ENCODE results near the gene MAP2.

Gene MAP2

DNA sequence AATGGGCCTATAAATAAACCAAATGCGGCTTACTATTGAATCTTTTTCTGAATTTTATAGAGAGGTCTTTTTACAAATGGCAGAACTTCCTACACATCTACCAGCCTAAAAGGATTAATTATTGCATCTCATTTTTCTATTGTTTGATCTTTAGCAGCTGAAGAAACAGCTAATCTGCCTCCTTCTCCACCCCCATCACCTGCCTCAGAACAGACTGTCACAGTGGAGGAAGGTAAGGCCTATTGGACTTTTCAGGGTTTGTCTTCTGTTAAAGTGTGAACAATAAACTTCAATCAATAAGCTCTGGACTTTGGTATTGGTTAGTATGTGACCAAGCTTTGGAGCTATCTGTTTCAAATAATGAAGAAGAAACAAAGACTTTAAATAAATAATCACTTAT lies 256.7 kb downstream of the MAP2 start:
- no peak for DNase-seq
- no peak overlapping the region for H3K14ac ChIP-seq (ENCODE audit: low read length in 2 of 2)
- no peak overlapping the region for H2AK5ac ChIP-seq (ENCODE audit: low read length, severe bottlenecking)
- H2BK12ac ChIP-seq (ENCODE audit: low read length in 2 of 2), result no peak overlapping the region
- H3K23ac ChIP-seq (ENCODE audit: low read length in 2 of 2), result no peak overlapping the region
- H4K8ac ChIP-seq (ENCODE audit: low read length), result no peak overlapping the region
- H3K4me3 ChIP-seq (ENCODE audit: insufficient read depth in 1 of 2, low read depth in 1 of 2, low read length in 2 of 2), result no peak overlapping the region
- no peak overlapping the region for H3K4me2 ChIP-seq (ENCODE audit: low read length, poor library complexity, severe bottlenecking)
- no CpG with 5 or more reads among the region's 1 CpG for WGBS
- H3K18ac ChIP-seq (ENCODE audit: low read depth in 1 of 2, low read length in 2 of 2), result no peak overlapping the region
- no peak overlapping the region for H4K91ac ChIP-seq (ENCODE audit: low read length)
- H2BK15ac ChIP-seq (ENCODE audit: low read depth, poor library complexity, severe bottlenecking), result no peak overlapping the region
- no peak overlapping the region for H3K27ac ChIP-seq (ENCODE audit: low read length, poor library complexity, severe bottlenecking)
- no peaks in the 10 kb centered on the region for H3K9me3 ChIP-seq (ENCODE audit: control insufficient read depth, low read length)
- H2BK5ac ChIP-seq (ENCODE audit: low read depth, low read length, poor library complexity, severe bottlenecking), result no peak overlapping the region
- no peak overlapping the region for H2BK120ac ChIP-seq (ENCODE audit: low read depth, low read length)
- H2AFZ ChIP-seq (ENCODE audit: low read depth, low read length), result no peak overlapping the region
- H3K4ac ChIP-seq (ENCODE audit: low read depth in 1 of 2, low read length in 2 of 2), result no peak overlapping the region
- H3K36me3 ChIP-seq (ENCODE audit: control insufficient read depth in 1 of 2, insufficient read depth in 2 of 2, low read depth in 1 of 2, low read length in 2 of 2), result no peaks in the 10 kb centered on the region
- no peak overlapping the region for H3K9ac ChIP-seq (ENCODE audit: low read length)
- H3K79me1 ChIP-seq (replicated peaks; ENCODE audit: low read length, poor library complexity, severe bottlenecking), result no peaks in the 10 kb centered on the region
- H3K27me3 ChIP-seq (ENCODE audit: control insufficient read depth in 1 of 2, insufficient read depth in 1 of 2, low read length in 2 of 2), result no peaks in the 10 kb centered on the region
- H3K4me1 ChIP-seq (ENCODE audit: control insufficient read depth, insufficient read depth, low read depth, low read length), result no peaks in the 10 kb centered on the region

DNA sequence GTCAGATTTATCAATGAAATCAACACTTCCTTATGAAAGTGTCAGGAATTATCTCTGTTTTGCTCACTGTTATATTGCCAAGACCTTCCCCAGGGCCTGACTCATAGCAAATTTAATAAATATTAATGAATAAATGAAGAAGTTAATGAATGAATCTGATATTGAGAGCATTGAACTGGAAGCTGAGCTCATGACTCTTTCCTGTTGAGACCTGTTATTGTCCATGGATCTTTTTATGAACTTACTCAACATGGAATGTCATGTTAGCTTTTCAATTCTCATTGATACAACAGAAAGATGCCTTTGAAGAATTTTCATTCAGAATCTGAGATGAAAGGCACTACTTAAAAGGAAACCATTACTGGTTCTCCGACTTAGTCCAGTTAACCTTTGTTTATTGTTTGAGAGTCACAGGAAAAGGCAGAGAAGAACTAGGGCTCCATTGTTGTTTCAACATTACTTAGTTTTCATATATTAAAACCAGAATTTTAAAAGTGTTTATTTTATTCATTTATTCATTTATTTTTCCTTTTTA lies 257.4 kb downstream of the MAP2 start:
- Histone ChIP-seq H2BK15ac (ENCODE audit: low read depth, poor library complexity, severe bottlenecking) (no peak overlapping the region), H3K9ac (ENCODE audit: low read length) (no peak overlapping the region), H3K36me3 (ENCODE audit: control insufficient read depth in 1 of 2, insufficient read depth in 2 of 2, low read depth in 1 of 2, low read length in 2 of 2) (no peaks in the 10 kb centered on the region), H3K9me3 (ENCODE audit: control insufficient read depth, low read length) (no peaks in the 10 kb centered on the region), H3K27ac (ENCODE audit: low read length, poor library complexity, severe bottlenecking) (no peak overlapping the region), H2BK120ac (ENCODE audit: low read depth, low read length) (no peak overlapping the region), H3K27me3 (ENCODE audit: control insufficient read depth in 1 of 2, insufficient read depth in 1 of 2, low read length in 2 of 2) (no peaks in the 10 kb centered on the region), H2AFZ (ENCODE audit: low read depth, low read length) (no peak overlapping the region), H4K91ac (ENCODE audit: low read length) (no peak overlapping the region), H3K14ac (ENCODE audit: low read length in 2 of 2) (no peak overlapping the region), H3K79me1 (replicated peaks; ENCODE audit: low read length, poor library complexity, severe bottlenecking) (no peaks in the 10 kb centered on the region), H3K23ac (ENCODE audit: low read length in 2 of 2) (no peak overlapping the region), H3K4me3 (ENCODE audit: insufficient read depth in 1 of 2, low read depth in 1 of 2, low read length in 2 of 2) (no peak overlapping the region), H3K4me1 (ENCODE audit: control insufficient read depth, insufficient read depth, low read depth, low read length) (no peaks in the 10 kb centered on the region), H2BK5ac (ENCODE audit: low read depth, low read length, poor library complexity, severe bottlenecking) (no peak overlapping the region), H3K4ac (ENCODE audit: low read depth in 1 of 2, low read length in 2 of 2) (no peak overlapping the region), H2AK5ac (ENCODE audit: low read length, severe bottlenecking) (no peak overlapping the region), H3K18ac (ENCODE audit: low read depth in 1 of 2, low read length in 2 of 2) (no peak overlapping the region), H2BK12ac (ENCODE audit: low read length in 2 of 2) (no peak overlapping the region), H3K4me2 (ENCODE audit: low read length, poor library complexity, severe bottlenecking) (no peak overlapping the region), H4K8ac (ENCODE audit: low read length) (no peak overlapping the region)
- no peak for DNase-seq
- 100% methylated on average over 1 of the region's 1 CpG for WGBS

DNA sequence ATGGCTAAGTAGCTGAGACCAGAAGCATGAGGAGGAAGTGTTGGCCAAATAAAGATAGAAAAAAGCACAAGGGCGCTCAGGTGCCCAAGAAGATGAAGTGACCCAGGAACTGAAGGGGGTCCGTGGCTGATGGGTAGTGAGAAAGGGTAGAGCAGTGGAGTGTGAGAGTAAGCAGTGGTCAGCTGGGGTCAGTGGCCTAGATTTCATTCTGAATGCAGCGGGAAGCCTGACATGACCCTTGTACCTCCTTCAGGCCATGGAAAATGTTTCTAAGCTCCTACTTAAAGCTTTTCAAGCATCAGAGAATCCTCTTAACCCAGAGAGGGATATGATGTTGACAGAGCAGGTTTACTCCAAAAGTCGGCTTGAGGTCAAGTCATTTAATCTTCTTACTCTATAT lies 258.8 kb downstream of the MAP2 start:
- Histone ChIP-seq H2BK120ac (ENCODE audit: low read depth, low read length) (no peak overlapping the region), H2BK12ac (ENCODE audit: low read length in 2 of 2) (no peak overlapping the region), H2BK15ac (ENCODE audit: low read depth, poor library complexity, severe bottlenecking) (no peak overlapping the region), H3K4me3 (ENCODE audit: insufficient read depth in 1 of 2, low read depth in 1 of 2, low read length in 2 of 2) (no peak overlapping the region), H3K9me3 (ENCODE audit: control insufficient read depth, low read length) (no peaks in the 10 kb centered on the region), H3K27ac (ENCODE audit: low read length, poor library complexity, severe bottlenecking) (no peak overlapping the region), H3K4me1 (ENCODE audit: control insufficient read depth, insufficient read depth, low read depth, low read length) (no peaks in the 10 kb centered on the region), H3K14ac (ENCODE audit: low read length in 2 of 2) (no peak overlapping the region), H3K4ac (ENCODE audit: low read depth in 1 of 2, low read length in 2 of 2) (no peak overlapping the region), H2AFZ (ENCODE audit: low read depth, low read length) (no peak overlapping the region), H4K91ac (ENCODE audit: low read length) (no peak overlapping the region), H3K4me2 (ENCODE audit: low read length, poor library complexity, severe bottlenecking) (no peak overlapping the region), H3K79me1 (replicated peaks; ENCODE audit: low read length, poor library complexity, severe bottlenecking) (no peaks in the 10 kb centered on the region), H3K36me3 (ENCODE audit: control insufficient read depth in 1 of 2, insufficient read depth in 2 of 2, low read depth in 1 of 2, low read length in 2 of 2) (no peaks in the 10 kb centered on the region), H2BK5ac (ENCODE audit: low read depth, low read length, poor library complexity, severe bottlenecking) (no peak overlapping the region), H3K27me3 (ENCODE audit: control insufficient read depth in 1 of 2, insufficient read depth in 1 of 2, low read length in 2 of 2) (no peaks in the 10 kb centered on the region), H2AK5ac (ENCODE audit: low read length, severe bottlenecking) (no peak overlapping the region), H4K8ac (ENCODE audit: low read length) (no peak overlapping the region), H3K18ac (ENCODE audit: low read depth in 1 of 2, low read length in 2 of 2) (no peak overlapping the region), H3K9ac (ENCODE audit: low read length) (no peak overlapping the region), H3K23ac (ENCODE audit: low read length in 2 of 2) (no peak overlapping the region)
- WGBS, result 72% methylated on average over 2 of the region's 4 CpGs
- no peak for DNase-seq

DNA sequence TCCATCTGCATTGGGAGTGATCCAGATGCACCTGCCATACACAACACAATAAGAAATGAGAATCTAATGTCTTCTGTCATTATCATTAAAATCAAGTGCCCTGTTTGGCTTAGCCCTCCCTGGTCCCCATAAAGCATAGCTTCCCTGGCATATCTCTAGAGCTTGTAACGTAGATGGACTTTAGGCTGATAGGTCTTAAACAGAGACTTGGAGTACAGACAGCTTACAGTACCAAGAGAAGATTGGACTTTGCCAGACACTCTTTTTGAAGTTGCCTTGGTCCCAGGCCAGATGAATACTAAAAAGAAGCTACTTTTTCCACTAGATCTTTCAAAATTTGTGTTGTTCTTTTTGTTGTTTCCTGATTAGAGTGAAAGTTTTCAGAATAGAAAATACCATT lies 261.5 kb downstream of the MAP2 start:
- no peak overlapping the region for H2BK5ac ChIP-seq (ENCODE audit: low read depth, low read length, poor library complexity, severe bottlenecking)
- no peaks in the 10 kb centered on the region for H3K36me3 ChIP-seq (ENCODE audit: control insufficient read depth in 1 of 2, insufficient read depth in 2 of 2, low read depth in 1 of 2, low read length in 2 of 2)
- 50% methylated on average over 1 of the region's 1 CpG for WGBS
- H3K18ac ChIP-seq (ENCODE audit: low read depth in 1 of 2, low read length in 2 of 2), result no peak overlapping the region
- H3K4me1 ChIP-seq (ENCODE audit: control insufficient read depth, insufficient read depth, low read depth, low read length), result no peaks in the 10 kb centered on the region
- H3K79me1 ChIP-seq (replicated peaks; ENCODE audit: low read length, poor library complexity, severe bottlenecking), result no peaks in the 10 kb centered on the region
- no peak overlapping the region for H2AK5ac ChIP-seq (ENCODE audit: low read length, severe bottlenecking)
- H3K9me3 ChIP-seq (ENCODE audit: control insufficient read depth, low read length), result no peaks in the 10 kb centered on the region
- DNase-seq, result no peak
- no peak overlapping the region for H3K23ac ChIP-seq (ENCODE audit: low read length in 2 of 2)
- H2BK12ac ChIP-seq (ENCODE audit: low read length in 2 of 2), result no peak overlapping the region
- H2BK120ac ChIP-seq (ENCODE audit: low read depth, low read length), result no peak overlapping the region
- no peaks in the 10 kb centered on the region for H3K27me3 ChIP-seq (ENCODE audit: control insufficient read depth in 1 of 2, insufficient read depth in 1 of 2, low read length in 2 of 2)
- H2BK15ac ChIP-seq (ENCODE audit: low read depth, poor library complexity, severe bottlenecking), result no peak overlapping the region
- no peak overlapping the region for H3K4ac ChIP-seq (ENCODE audit: low read depth in 1 of 2, low read length in 2 of 2)
- no peak overlapping the region for H3K27ac ChIP-seq (ENCODE audit: low read length, poor library complexity, severe bottlenecking)
- no peak overlapping the region for H3K14ac ChIP-seq (ENCODE audit: low read length in 2 of 2)
- H3K9ac ChIP-seq (ENCODE audit: low read length), result no peak overlapping the region
- H2AFZ ChIP-seq (ENCODE audit: low read depth, low read length), result no peak overlapping the region
- H4K8ac ChIP-seq (ENCODE audit: low read length), result no peak overlapping the region
- no peak overlapping the region for H3K4me2 ChIP-seq (ENCODE audit: low read length, poor library complexity, severe bottlenecking)
- no peak overlapping the region for H4K91ac ChIP-seq (ENCODE audit: low read length)
- H3K4me3 ChIP-seq (ENCODE audit: insufficient read depth in 1 of 2, low read depth in 1 of 2, low read length in 2 of 2), result no peak overlapping the region
